Measurements from ENCODE around the gene TMEM100.

TMEM100 gene, protein sequence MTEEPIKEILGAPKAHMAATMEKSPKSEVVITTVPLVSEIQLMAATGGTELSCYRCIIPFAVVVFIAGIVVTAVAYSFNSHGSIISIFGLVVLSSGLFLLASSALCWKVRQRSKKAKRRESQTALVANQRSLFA

DNA sequence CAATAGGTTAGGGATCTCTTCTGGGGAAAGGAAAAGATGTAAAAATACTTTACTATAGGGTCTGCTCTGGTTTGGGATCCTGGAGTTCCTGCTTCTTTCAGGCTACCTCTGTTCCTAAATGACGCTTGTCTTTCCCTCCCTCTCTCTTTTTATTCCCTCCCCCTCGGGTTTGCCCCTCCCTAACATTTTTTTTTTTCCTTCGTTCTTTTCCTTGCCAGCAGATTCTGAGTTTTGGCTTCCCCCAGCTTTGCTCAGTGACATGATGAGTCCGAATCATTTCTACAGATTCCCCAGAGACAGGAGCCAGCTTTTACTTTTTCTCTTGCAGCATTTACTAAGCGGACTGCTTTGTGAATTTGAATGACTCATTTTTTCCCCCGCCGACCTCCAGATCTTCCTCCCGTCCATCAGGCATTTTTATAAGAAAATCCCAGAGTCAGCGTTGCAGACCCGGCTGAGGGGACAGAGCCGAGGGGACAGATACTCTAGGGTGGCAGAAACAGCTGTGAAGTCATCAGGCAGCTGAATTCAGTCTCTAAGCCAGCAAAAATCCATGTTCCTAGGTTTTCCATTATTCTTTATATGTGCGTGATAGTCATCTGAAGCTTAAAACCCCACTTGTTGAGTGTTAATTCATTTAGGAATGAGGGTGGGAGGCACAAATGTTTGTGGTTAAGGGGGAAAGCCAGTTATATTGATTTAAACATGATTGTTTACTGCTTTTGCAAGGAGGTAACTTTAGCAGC, at the start of gene TMEM100:
TMEM100 (minus strand) TSS at position 123 of the 746 bp plus-strand sequence. CDS start 1,794 bp downstream, outside the sequence.
- DNase-seq: no peak

DNA sequence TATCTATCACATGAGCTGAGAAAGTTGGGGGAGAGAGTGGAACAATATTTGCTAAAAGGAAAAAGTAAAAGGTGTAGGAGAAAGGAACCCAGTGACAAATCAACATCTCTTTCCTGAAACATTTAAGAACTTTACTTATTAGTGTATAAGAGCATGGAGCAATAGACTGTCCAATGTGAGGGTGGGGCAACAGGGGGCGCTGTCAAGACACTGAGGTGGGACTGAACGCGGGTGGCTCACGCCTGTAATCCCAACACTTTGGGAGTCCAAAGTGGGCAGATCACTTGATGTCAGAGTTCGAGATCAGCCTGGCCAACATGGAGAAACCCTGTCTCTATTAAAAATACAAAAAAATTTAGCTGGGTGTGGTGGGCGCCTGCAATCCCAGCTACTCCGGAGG, 49.4 kb upstream of the TMEM100 start:
- no peak for DNase-seq

DNA sequence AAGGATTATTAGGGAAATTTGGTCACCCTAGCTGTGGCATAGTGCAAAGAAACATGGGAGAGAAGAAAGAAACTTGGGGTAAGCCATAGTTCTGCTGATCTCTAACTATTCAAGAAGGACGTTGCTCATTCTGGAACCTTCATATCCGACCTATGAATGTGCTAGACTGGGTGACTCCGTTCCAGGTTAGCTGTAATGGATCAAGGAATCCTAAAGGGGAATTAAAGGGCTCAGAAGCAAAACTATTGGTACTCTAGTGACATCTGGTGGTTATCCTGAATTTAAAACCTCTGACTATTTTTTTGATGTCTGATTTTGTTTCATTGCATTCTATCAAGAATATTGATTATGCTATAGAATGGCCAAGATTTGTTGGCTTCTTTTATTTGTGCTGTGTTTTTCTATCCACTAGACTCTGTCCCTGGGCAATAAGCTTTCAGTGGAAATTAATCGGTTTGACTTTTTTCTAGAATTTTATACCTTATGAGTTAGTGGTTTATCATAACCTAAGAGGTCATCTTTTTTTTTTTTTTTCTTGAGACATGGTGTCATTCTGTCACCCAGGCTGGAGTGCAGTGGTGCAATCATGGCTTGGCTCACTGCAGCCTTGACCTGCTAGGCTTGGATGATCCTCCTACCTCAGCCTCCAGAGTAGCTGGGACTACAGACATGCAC, 47.7 kb upstream of the TMEM100 start:
- DNase-seq: peak; percentile 28

DNA sequence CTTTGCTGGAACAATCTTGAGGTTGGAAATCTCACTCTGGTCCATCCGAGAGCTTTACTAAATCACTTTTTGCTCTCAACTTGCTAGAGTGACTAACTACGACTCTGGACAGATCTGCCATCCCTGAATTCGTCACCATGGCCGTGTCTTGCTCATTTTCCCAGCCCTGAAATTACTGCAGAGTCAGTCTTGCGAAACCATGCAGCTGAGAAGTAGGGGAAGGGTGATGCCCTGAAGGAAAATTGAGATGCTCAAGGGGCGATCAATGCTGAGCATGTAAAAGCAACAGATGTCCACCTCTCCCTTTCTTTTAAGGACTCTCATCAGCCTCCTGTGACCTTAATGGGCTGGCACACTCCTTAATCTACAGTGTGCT, 46.9 kb upstream of the TMEM100 start:
- DNase-seq: no peak

DNA sequence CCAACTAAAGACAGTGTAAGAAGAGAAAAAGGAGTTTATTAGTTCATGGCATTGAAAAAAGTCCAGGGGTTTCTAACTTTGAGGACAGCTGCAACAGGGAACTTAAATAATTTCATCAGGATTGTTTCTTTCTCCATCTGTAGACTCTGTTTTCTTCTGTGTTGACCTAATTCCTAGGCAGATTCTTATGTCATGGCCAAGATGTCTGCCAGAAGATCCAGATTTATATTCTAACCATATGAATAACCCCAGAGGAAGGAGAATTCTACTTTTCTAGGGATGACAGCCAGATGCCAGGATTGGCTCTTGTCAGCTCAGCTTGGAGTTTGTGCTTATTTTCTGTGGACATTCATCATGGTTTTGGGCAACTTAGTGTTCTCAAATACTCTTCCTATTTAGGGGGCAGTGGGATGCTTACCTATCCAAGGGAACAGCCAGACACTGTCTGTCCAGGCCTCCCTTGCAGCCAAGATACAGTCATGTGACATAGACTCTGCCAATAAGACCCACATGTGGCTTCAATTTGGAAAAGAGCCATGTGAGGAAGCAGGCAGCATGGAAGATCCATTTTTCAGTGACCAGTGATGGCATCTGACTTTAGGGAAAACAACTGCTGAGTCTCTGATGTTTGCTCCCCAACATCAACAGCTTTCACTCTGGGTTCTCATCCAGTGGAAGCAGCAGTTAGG, 46.4 kb upstream of the TMEM100 start:
- DNase-seq: no peak

DNA sequence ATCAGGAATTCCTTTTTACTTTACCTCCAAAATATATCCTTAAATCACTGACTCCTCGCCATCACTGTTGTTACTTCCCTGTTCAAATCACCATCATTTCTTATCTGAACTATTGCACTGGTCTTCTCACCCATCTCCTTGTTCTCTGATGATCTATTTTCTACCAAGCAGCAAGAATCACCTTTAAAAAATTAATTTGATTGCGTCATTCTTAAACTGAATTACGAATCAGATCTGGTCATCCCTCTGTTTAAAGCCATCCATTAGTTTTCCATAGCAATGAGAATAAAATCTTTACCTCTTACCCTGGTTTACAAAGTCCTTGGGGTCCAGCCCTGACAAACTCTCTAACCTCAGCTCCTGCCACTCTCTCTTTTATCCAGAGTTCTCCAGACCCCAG, 42.8 kb upstream of the TMEM100 start:
- no peak for DNase-seq

DNA sequence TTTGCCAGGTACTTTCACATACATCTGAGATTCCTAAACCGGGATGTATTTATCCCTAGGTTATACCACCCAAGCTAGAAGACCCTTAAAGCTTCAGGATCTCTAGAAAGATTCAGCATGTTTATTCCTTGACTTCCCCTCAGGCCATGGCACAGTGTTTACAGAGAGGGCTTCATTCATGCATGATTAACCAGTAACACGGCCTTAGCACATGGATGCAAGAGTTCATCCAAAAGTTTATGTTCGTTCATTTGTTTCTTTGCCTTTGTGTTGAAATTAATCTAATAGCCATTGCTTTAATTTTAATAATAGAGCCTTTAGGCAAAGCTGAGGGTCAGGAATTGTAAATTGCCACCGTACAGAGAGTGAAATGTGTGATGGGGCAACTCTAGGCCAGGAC, 41.9 kb upstream of the TMEM100 start:
- DNase-seq: no peak

DNA sequence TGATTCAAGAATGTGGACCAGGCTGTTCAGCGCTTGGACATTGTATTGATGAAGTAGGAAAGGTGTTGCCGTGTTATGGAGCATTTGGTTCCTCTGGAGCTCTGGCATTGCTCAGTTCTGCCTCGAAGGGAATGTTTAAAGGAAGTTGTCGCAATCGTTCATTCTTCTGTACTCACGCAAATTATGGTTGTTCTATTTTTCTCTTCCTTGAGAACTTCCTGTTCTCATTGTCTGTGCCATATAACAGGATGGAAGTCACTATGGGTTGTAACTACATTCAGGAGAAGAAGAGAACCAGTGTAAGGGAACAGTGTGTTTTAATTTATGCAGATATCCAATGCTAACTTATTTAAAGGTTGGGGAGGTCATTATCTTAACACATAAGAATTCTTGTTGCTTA, 41.2 kb upstream of the TMEM100 start:
- no peak for DNase-seq

DNA sequence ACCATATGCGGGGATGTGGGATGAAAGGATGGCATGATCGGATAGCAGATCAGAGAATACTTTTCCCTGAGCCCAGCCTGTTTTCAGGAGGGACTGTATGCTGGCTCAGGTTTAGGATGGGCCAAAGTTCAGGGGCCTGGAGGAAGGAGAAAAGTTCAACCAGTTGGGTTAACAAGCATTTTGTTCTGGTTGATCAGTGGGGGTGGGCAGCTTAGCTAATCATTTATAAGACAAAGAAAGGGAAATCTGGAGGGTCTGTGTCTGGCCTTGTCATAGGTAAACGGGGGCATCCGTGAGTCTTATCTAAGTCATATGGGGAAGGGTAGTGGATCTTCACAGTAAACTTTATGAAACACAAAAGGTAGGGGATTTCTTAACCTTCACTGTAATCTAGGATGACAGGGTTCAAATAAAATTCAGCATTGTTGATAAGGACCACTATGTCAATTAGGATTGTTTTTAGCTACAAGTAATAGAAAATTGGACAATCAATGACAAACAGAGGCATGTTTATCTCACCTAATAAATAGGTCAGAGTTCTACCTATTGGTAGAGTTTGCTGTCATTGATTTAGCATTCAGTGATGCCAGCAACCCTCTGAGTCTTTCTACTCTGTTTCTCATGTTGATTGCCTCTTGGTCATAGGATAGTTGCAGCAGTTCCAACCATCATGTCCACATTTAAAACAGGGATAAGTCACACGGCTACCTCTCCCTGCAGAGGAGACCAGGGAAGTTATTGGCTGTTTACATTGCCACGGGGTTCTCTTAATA, 39.6 kb upstream of the TMEM100 start:
- DNase-seq: no peak

DNA sequence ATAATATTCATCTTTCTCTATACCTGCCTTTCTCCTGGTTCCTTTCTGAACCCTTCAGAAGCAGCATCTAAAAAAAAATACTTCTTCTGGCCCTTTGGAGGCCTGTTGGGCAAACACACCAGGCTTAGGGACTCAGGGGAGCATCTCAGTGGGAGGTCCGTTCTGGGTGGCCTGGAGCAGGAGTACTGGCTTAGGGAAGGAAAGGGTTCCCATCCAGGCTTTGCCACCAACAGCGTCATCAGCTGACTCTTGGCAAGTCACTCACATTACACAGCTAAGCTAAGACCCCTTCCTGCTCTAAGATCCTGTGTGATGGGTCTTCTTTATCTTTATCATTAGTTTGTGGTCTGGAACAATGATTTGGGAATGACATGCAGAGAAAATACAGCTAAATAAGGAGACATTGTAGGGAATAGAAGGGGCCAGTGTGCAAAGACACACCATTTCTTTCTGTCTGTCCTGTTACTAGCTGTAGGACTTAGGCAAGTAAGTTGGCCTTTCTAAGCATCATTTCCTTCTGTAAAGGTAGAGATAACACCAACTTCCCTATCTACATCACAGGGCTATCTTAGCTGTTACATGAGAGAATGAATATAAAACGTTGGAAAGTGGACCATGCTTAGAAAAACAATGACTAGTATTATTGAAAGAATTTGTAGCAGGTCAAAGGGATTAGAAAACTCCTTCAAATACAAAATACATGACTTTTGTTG, 38.1 kb upstream of the TMEM100 start:
- no peak for DNase-seq

DNA sequence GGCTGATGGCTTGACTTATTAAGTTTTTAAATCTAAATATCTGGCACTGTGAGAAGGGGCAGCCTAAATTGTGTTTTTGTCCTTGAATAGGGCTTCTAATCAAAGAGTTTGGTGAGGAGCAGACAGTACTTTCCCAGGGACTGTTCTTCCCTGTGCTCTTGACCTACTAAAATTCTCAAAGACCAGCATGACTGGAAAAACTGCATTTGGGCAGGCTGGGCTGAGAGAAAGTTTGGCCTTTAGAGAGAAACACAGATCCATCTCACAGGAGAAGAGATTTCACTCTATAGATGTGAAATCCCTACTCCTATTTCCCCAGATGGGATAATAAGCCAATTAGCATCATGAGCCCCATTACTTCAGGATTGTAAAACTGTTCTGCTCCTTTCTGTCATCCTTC, 35.5 kb upstream of the TMEM100 start:
- no peak for DNase-seq

DNA sequence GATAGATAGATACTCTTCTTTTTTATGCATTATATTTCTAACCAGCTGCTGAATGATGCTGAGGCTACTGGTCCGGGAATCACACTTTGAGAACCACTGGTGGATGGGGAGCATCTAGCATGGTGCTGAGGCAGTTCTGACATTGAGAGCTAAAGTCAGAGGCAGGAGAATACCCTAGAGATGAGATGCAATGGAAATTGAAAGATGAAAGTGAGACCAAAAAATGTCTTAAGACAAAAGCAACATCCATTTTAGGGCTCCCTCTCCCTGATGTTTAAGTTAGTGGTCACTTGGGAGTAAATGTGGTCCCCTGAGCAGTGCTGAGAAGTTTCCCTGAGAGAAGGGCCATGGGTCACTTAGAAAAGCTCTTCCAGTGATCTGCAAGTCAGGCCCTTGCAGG, 35.0 kb upstream of the TMEM100 start:
- DNase-seq: no peak

DNA sequence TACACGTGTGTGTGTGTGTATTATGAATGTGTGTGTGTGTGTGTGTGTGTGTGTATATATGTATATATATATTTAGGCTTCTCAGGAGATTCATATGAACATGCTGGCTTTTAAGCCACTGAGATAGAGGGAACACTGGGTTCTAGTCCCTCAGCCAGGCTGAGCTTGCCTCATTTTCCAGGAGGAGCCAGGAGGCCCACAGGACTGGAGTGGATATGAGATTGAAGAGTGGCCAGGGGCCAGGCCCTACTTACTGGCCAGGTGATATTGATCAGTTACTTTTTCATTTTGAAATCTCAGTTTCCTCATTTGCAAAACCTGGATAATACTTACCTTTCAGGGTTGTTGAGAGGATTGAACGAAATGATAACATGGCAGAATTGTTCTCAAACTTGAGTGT, 34.0 kb upstream of the TMEM100 start:
- no peak for DNase-seq

DNA sequence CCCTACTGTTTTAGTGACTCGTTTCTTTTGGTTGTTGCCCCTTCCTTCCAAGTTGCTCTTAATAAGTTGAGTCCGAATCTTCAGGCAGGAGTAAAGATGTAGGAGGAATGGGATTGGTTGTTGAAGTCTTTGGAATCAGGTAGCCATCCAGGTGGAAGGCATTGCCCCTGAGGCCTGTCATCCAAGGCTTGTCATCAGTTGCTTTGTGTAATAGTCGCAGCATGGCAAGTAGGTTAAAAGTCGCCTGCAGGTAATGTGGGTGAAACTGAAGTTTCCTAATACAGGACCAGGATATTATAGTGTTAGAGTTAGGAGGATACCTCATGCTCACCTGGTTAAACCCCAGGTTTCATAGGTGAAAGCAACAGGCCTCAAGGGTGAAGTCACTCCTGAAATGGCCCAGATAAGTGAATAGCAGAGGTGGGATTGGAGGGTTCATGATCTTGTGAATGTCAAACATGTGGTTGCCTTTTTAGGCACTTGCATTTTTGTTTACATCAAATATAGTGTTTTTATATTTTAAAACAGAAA, 29.1 kb upstream of the TMEM100 start:
- no peak for DNase-seq

DNA sequence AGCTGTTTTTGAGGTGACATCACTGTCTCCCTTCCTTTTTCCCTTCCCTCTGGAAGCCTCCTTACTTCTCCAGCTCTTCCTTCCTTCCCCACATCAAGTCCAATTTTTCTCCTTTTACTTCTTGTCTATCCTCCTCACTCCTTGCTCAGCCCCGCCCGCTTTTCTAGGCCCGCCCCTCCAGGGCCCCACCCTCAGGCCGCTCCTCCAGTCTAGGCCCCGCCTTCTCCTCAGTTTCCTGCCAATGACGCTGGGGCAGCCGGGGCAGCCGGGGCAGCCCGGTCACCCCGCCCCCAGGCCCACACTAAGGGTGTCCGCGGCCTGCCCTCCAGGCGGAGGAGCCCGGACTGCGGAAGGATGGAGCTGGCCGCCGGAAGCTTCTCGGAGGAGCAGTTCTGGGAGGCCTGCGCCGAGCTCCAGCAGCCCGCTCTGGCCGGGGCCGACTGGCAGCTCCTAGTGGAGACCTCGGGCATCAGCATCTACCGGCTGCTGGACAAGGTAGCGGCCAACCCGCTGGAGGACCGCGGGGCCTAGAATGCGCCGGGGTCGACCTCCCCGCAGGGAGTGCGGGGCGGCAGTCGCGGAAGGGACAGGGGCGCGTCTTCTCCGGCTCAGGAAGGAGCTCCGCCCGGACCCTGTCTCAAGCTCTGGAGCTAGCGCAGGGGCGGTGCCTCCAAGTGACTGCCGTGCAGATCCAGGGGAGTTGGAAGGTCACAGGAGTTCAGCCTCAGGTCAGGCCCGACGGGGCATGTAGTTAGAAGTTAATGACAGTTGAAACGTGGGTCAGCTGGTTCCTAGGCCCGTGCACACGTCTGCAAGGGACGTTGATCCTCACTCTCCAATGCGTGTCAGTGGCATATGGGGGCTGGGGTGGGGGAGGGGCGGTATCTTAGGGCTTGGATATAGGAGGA, 28.3 kb upstream of the TMEM100 start, which contains the start of gene PCTP:
PCTP (plus strand) TSS at position 302 of the 908 bp plus-strand sequence; CDS start at position 355, 53 bp downstream.
- DNase-seq: peak; percentile 63

DNA sequence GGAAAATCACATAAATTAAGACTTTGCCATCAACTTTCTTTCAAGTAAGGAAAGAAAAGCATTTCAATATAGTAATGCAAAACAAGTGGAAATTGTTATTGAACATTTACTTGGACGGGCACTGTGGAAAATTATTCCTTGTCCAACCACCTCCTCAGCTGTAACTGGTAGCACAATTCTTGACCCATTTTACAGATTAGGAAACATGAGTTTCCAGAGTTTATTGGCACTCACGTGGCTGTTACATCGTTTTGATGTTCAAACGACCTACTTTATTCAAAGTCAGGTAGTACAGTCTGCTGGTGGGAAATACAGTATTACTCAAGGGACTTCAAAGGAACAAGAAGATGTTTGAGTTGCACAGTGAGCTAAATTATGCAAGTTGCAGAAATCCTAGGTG, 27.3 kb upstream of the TMEM100 start:
- DNase-seq: no peak

DNA sequence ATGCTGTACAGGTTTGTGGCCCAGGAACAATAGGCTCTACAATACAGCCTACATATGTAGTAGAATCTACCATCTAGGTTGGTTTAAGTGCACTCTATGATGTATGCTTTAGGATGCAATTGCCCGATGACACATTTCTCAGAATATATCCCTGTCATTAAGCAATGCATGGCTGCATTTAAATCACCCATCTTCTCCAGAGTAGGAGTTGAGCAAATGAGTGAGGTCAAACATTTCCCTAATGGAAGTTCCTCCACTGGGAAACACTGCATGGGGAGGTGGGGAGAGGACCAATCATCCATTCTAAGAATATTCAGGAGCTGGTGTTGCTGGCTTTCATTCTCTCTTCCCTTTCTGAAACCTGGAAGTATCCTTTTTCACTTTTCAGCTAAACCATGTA, 26.2 kb upstream of the TMEM100 start:
- no peak for DNase-seq

DNA sequence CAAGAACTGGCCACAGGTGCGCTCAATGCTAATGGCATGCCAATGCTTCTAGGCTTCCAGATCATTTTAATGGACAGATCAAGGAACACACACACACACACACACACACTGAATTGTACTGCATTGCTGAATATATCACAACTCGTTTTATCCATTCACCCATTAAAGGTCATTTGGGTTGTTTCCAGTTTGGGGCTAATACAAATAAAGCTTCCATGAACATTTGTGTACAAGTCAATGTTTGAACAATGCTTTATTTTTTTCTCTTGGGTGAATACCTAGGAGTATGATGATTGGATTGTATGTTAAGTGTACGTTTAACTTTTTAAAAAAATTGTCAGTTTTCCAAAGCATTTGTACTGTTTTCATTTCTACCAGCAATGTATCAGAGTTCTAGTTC, 24.5 kb upstream of the TMEM100 start:
- no peak for DNase-seq

DNA sequence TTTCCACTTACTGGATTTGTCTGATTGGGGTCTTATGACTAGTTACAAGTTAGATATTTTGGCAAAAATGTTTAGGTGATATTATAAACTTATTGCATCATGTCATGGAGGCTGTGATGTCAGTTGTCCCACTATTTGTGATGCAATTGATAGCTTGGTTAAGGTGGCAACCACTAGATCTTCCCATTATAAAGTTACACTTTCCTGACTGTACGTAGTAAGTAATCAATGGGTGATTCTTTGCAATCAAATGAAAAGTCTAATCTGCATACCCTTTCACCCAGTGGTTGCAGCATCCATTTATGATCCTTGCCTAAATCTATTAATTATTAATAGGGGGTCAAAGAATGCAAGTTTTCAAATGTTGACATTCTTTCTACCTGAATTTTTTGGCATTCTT, 23.8 kb upstream of the TMEM100 start:
- no peak for DNase-seq

DNA sequence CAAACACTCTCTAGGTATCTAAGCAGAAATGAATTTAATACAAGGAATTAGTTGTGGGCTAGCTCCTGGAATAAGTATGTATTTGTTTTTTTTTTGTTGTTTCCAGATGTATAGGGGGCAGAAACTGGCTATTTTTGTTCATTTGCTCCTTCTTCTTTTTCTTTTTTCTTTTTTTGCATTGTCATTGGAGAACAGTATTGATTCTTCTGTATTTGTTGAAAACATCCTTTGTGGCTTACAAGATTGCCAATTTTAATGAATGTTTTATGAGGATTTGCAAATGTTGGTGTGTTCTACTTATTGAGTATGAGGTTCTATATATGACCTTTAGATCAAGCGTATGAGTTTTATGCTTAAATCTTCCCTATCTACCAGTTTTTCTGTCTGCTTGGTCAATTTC, 22.6 kb upstream of the TMEM100 start:
- no peak for DNase-seq
